ENCODE data around the gene SLC39A9. TPM values are rescaled to one million over a fixed set of nuclear protein-coding genes. Genes with fewer than 3 reads are reported as not detected.

Gene SLC39A9
- total RNA-seq, 1 experiment from 2014 or later, result 39.8 TPM

DNA sequence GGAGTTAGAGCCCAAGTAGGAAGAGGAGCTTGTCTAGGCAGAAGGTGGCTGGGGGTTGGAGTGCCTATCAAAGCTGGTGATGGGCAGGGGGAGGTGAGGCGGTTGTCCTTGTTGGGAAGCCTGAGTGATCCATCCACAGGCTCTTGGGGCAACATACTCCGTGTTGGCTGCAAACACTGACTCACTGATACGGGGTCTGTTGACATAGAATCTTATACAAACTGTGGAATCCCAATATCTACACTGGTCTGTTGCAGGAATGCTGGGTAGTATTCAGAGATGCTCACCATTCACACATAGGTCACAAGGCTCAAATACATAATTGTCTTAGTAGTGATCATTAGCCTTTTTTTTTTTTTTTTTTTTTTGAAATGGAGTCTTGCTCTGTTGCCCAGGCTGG is 26.3 kb upstream of the SLC39A9 start:
- no peak for DNase-seq
- H3K9me3 Mint-ChIP-seq, result peaks cover 0 to 3% of the 10 kb centered on the region in 2 experiments; a peak in 1 of 5 replicates
- no peak overlapping the region for H2AK5ac ChIP-seq (ENCODE audit: insufficient read length, low read length)
- H4K20me1 ChIP-seq (ENCODE audit: control insufficient read depth, insufficient read depth, insufficient read length), result no peaks in the 10 kb centered on the region
- H3K14ac ChIP-seq (ENCODE audit: insufficient read depth, low read length), result no peak overlapping the region
- peaks cover 20 to 31% (median 25%) of the 10 kb centered on the region in 3 experiments; a peak in 6 of 7 replicates for H3K36me3 Mint-ChIP-seq (ENCODE audit: insufficient read depth in 1 of 3, low read depth in 3 of 3)
- H2BK20ac ChIP-seq (ENCODE audit: low read depth, low read length, poor library complexity, severe bottlenecking), result no peak overlapping the region
- no peak overlapping the region for H4K8ac ChIP-seq (replicated peaks; ENCODE audit: insufficient read length, low read depth, low read length)
- H3K4me2 ChIP-seq (ENCODE audit: insufficient read depth, insufficient read length, low read length), result no peak overlapping the region
- H2AFZ ChIP-seq (ENCODE audit: low read length), result no peak overlapping the region
- no peaks in the 10 kb centered on the region for H3K27me3 Mint-ChIP-seq (ENCODE audit: low read depth)
- no peak overlapping the region for H4K5ac ChIP-seq (ENCODE audit: insufficient read length, low read depth, low read length)
- H3K4me1 ChIP-seq (ENCODE audit: insufficient read depth, low read length), result no peaks in the 10 kb centered on the region
- no peaks in the 10 kb centered on the region for H3K79me2 ChIP-seq (ENCODE audit: insufficient read depth, low read length)
- H3K56ac ChIP-seq (ENCODE audit: insufficient read length, low read depth, low read length), result no peak overlapping the region
- H3K9me3 ChIP-seq (ENCODE audit: control insufficient read depth, low read depth, low read length), result no peaks in the 10 kb centered on the region
- no peak overlapping the region for H4K91ac ChIP-seq (ENCODE audit: insufficient read length, low read depth, low read length)
- H3K79me1 ChIP-seq (ENCODE audit: insufficient read depth, low read depth, low read length, poor library complexity, severe bottlenecking), result no peaks in the 10 kb centered on the region
- no peaks in the 10 kb centered on the region for H3K23me2 ChIP-seq (ENCODE audit: insufficient read length, low read depth, low read length, poor library complexity, severe bottlenecking)
- no peak overlapping the region for H3K23ac ChIP-seq (ENCODE audit: insufficient read length, low read depth, low read length)
- no peak overlapping the region for H3T11ph ChIP-seq (ENCODE audit: low read length)
- no peak overlapping the region for H3K18ac ChIP-seq (ENCODE audit: insufficient read length, low read depth, low read length)
- H3K27ac ChIP-seq (ENCODE audit: insufficient read length, low read depth, low read length), result no peak overlapping the region
- no peak overlapping the region for H2BK15ac ChIP-seq (ENCODE audit: low read depth, low read length)
- TF ChIP-seq CTCF (conservative IDR thresholded peaks at IDR 0.05), result no peak
- no peaks in the 10 kb centered on the region for H3K27me3 ChIP-seq (ENCODE audit: insufficient read depth, low read length)
- H3K27ac Mint-ChIP-seq, result no peak overlapping the region
- H3K4me1 Mint-ChIP-seq, result peaks cover 3 to 8% of the 10 kb centered on the region in 2 experiments
- H2BK5ac ChIP-seq (ENCODE audit: insufficient read length, low read length), result no peak overlapping the region
- H3K4me3 Mint-ChIP-seq, result no peak overlapping the region
- WGBS (ENCODE audit: extremely low coverage, insufficient read length, low lambda C conversion rate), result no CpG with 5 or more reads among the region's 3 CpGs
- no peak overlapping the region for H2BK12ac ChIP-seq (ENCODE audit: insufficient read length, low read depth, low read length)
- H3K9ac ChIP-seq (ENCODE audit: extremely low read depth, insufficient read length, low read length), result no peak overlapping the region
- H2BK120ac ChIP-seq (ENCODE audit: low read depth, low read length, poor library complexity, severe bottlenecking), result no peak overlapping the region
- H3K4ac ChIP-seq (ENCODE audit: low read depth, low read length), result no peak overlapping the region
